ENCODE measurements around the gene MYO5C.
A peak's percentile ranks its signal among the peaks of the same experiment; 100 is the strongest.

Gene MYO5C

GRCh38 chr15:52208306-52208946 lies 87.2 kb downstream of the MYO5C start:
- peak in 23 of 51 donors; percentile 0 to 45 (median 11) for DNase-seq

- no peak for DNase-seq
These were observed 88.4 kb downstream of the MYO5C start for GRCh38 chr15:52207191-52207590.

- no peak for DNase-seq
These were observed 89.2 kb downstream of the MYO5C start for GRCh38 chr15:52206446-52206845.

GRCh38 chr15:52204657-52205056 lies 90.9 kb downstream of the MYO5C start:
- DNase-seq, result no peak

GRCh38 chr15:52200831-52201365 lies 94.7 kb downstream of the MYO5C start:
- DNase-seq, result no peak

GRCh38 chr15:52199271-52199670 lies 96.3 kb downstream of the MYO5C start:
- no peak for DNase-seq

GRCh38 chr15:52196891-52197290 lies 98.7 kb downstream of the MYO5C start:
- DNase-seq, result no peak

GRCh38 chr15:52193791-52194190 lies 101.8 kb downstream of the MYO5C start:
- DNase-seq, result no peak

GRCh38 chr15:52193321-52193720 lies 102.3 kb downstream of the MYO5C start:
- DNase-seq, result no peak

- no peak for DNase-seq
These were observed 104.4 kb downstream of the MYO5C start, which contains the start of gene GNB5 for GRCh38 chr15:52191207-52191606. Gene GNB5 (minus strand): TSS chr15:52191392. CDS start chr15:52184676, 6,716 bp downstream.

- peak in 6 of 51 donors; percentile 5 to 10 (median 8) for DNase-seq
These were observed 108.7 kb downstream of the MYO5C start for GRCh38 chr15:52186651-52187486.

- DNase-seq, result no peak
These were observed 110.4 kb downstream of the MYO5C start for GRCh38 chr15:52185151-52185561.

- no peak for DNase-seq
These were observed 110.9 kb downstream of the MYO5C start for GRCh38 chr15:52184721-52185120.

- DNase-seq, result peak in 12 of 51 donors; percentile 5 to 47 (median 15)
These were observed 111.9 kb downstream of the MYO5C start for GRCh38 chr15:52183562-52184173.

- DNase-seq, result no peak
These were observed 113.4 kb downstream of the MYO5C start for GRCh38 chr15:52181938-52182780.

GRCh38 chr15:52180851-52181450 lies 114.7 kb downstream of the MYO5C start:
- no peak for DNase-seq

- DNase-seq, result peak in 3 of 51 donors; percentile 38 to 77 (median 46)
These were observed 115.3 kb downstream of the MYO5C start for GRCh38 chr15:52180196-52180835.

GRCh38 chr15:52179278-52180195 lies 116.1 kb downstream of the MYO5C start:
- DNase-seq, result peak in 48 of 51 donors; percentile 19 to 85 (median 58)

- no peak for DNase-seq
These were observed 116.8 kb downstream of the MYO5C start for GRCh38 chr15:52178765-52179164.
